GM12878 (cell line): ENCODE measurements around the gene PSMG3. TPM values are rescaled to one million over a fixed set of nuclear protein-coding genes. Genes with fewer than 3 reads are reported as not detected.
A peak's percentile ranks its signal among the peaks of the same experiment; 100 is the strongest.

Source experiments
- ATAC-seq: fragments of 200-7000 bp; cut with Tn5 transposase; 3 replicates; pipeline ENCODE4 v1.9.1; 2020; ENCODE audit warnings: mild to moderate bottlenecking, moderate library complexity
- BruUV-seq: library from RNA; stranded (reverse); fragments of 400-500 nt; replicated peaks from 2 replicates; lab custom pipeline; 2021; lab: Mats Ljungman, UMichigan
- CTCF ChIA-PET: fragments of 300-600 bp; sonication (Branson Sonifier 250); formaldehyde crosslinking; extraction: SDS; loops from one replicate; lab custom pipeline; 2021; ENCODE audit warnings: inconsistent platforms; lab: Yijun Ruan, JAX
- POLR2A ChIA-PET: fragments of 350-600 bp; formaldehyde crosslinking; extraction: SDS; loops from one replicate; lab custom pipeline; 2021; ENCODE audit warnings: inconsistent platforms; lab: Charles Lee
- RAD21 ChIA-PET: fragments of 300-600 bp; sonication (Branson Sonifier 250); formaldehyde crosslinking; loops from one replicate; lab custom pipeline; 2023; ENCODE audit warnings: antibody characterized with exemption; ENCODE audit not compliant: unreplicated experiment; lab: Charles Lee
- SMC1A ChIA-PET: fragments of 300-600 bp; sonication (Branson Sonifier 250); formaldehyde crosslinking; loops from one replicate; lab custom pipeline; 2023; ENCODE audit not compliant: unreplicated experiment, uncharacterized antibody; lab: Charles Lee
- DNase-seq: peaks from one replicate; pipeline ENCODE4 v3.0.0-alpha.2; 2011; ENCODE audit warnings: low read depth, low spot score
- FAIRE-seq: peaks from 3 replicates; lab custom pipeline; 2011; peaks lifted over from hg19 to GRCh38; lab: Jason Lieb, UNC
- H2AFZ ChIP-seq: 2 replicates; pipeline ENCODE4 v1.6.0; 2011; ENCODE audit warnings: low read depth, low read length, control low read depth; ENCODE audit not compliant: control insufficient read depth
- H3K27ac ChIP-seq: 2 replicates; pipeline ENCODE4 v1.5.1; 2011; ENCODE audit warnings: control low read depth; ENCODE audit not compliant: control insufficient read depth, insufficient read depth
- H3K27me3 ChIP-seq, 2 experiments: replicated peaks in 1 of 2; 2 replicates each; pipeline versions ENCODE4 v1.6.0 to v1.6.1; 2011; ENCODE audit warnings: low read length in 1 of 2; ENCODE audit not compliant: control insufficient read depth in 2 of 2, insufficient read depth in 2 of 2
- H3K36me3 ChIP-seq, 2 experiments: 2 replicates each; pipeline ENCODE4 v1.5.1; 2011; ENCODE audit warnings: low read length in 1 of 2; ENCODE audit not compliant: control insufficient read depth in 2 of 2, insufficient read depth in 2 of 2
- H3K4me1 ChIP-seq: 2 replicates; pipeline ENCODE4 v1.6.1; 2011; ENCODE audit warnings: mild to moderate bottlenecking, low read length, moderate library complexity, mixed read lengths; ENCODE audit not compliant: control insufficient read depth, insufficient read depth
- H3K4me2 ChIP-seq: 2 replicates; pipeline ENCODE4 v1.6.0; 2011; ENCODE audit warnings: control low read depth; ENCODE audit not compliant: control insufficient read depth, insufficient read depth
- H3K4me3 ChIP-seq: fragments of 200-600 bp; sonication (generic); 2 replicates; pipeline ENCODE4 v1.5.1; 2016
- H3K79me2 ChIP-seq: 2 replicates; pipeline ENCODE4 v1.6.0; 2011; ENCODE audit warnings: low read length; ENCODE audit not compliant: control insufficient read depth, insufficient read depth
- H3K9ac ChIP-seq: 2 replicates; pipeline ENCODE4 v1.8.0; 2011; ENCODE audit warnings: low read length, control low read depth, mixed read lengths; ENCODE audit not compliant: control insufficient read depth, insufficient read depth
- H3K9me3 ChIP-seq: replicated peaks from 3 replicates; pipeline ENCODE4 v1.5.1; 2011; ENCODE audit warnings: mild to moderate bottlenecking, low read length; ENCODE audit not compliant: control insufficient read depth, insufficient read depth
- H4K20me1 ChIP-seq: 2 replicates; pipeline ENCODE4 v1.6.0; 2011; ENCODE audit not compliant: control insufficient read depth, insufficient read depth
- CREB1 ChIP-seq: IDR thresholded peaks from 2 replicates; pipeline ENCODE4 v1.6.1; 2012; ENCODE audit warnings: low read depth, mild to moderate bottlenecking, inconsistent platforms
- EZH2 ChIP-seq: IDR thresholded peaks from 2 replicates; pipeline ENCODE4 v1.6.1; 2012; ENCODE audit warnings: low read depth, mild to moderate bottlenecking, control low read depth, inconsistent platforms, low read length, borderline replicate concordance; ENCODE audit not compliant: control insufficient read depth
- FOXK2 ChIP-seq: fragments of 450-650 bp; IDR thresholded peaks from 2 replicates; pipeline ENCODE4 v1.6.1; 2017; ENCODE audit warnings: mild to moderate bottlenecking, moderate library complexity
- GATAD2B ChIP-seq: fragments of 450-650 bp; conservative IDR thresholded peaks from 2 replicates; pipeline ENCODE4 v1.6.1; 2017; ENCODE audit warnings: low read depth, mild to moderate bottlenecking, moderate library complexity
- MXI1 ChIP-seq: fragments of 150-350 bp; IDR thresholded peaks from 2 replicates; pipeline ENCODE4 v1.6.1; 2011; ENCODE audit warnings: low read depth, mild to moderate bottlenecking, inconsistent platforms, low read length, improper control_type of control experiment
- POLR2A ChIP-seq: IDR thresholded peaks from 2 replicates; pipeline ENCODE4 v1.6.1; 2011; ENCODE audit warnings: low read depth, mild to moderate bottlenecking, low read length
- SPI1 ChIP-seq: IDR thresholded peaks from 2 replicates; pipeline ENCODE4 v1.6.1; 2011; ENCODE audit warnings: low read depth, mild to moderate bottlenecking, low read length, moderate library complexity, borderline replicate concordance; ENCODE audit not compliant: insufficient read depth
- TCF12 ChIP-seq: IDR thresholded peaks from 2 replicates; pipeline ENCODE4 v1.6.1; 2011; ENCODE audit warnings: low read depth, mild to moderate bottlenecking, low read length
- WRNIP1 ChIP-seq: IDR thresholded peaks from 2 replicates; pipeline ENCODE4 v1.6.1; 2011; ENCODE audit warnings: low read depth, low read length, improper control_type of control experiment, borderline replicate concordance
- YBX1 ChIP-seq: fragments of 450-650 bp; IDR thresholded peaks from 2 replicates; pipeline ENCODE4 v1.6.1; 2016; ENCODE audit warnings: antibody characterized with exemption
- WGBS: methylation state at CpG from one replicate; pipeline ENCODE4 v1.1.6; 2016; ENCODE audit warnings: low lambda C conversion rate; ENCODE audit not compliant: insufficient replicate concordance, insufficient coverage; ENCODE audit errors: missing lambda C conversion rate; 5-methylcytosine and 5-hydroxymethylcytosine counted together
- in situ Hi-C: fragments of 300-500 bp; cut with MboI; formaldehyde crosslinking; loops from 9 replicates; pipeline ENCODE4 v1.14.3; 2018; ENCODE audit warnings: mixed read lengths
- intact Hi-C: fragments of 100-400 bp; cut with micrococcal nuclease; formaldehyde crosslinking; loops from one replicate; pipeline ENCODE4 v1.14.2; 2022; ENCODE audit not compliant: unreplicated experiment
- polyA plus RNA-seq, 11 experiments: library from polyadenylated mRNA; depleted of rRNA in 4 of 11; unstranded in 6 of 11; stranded (reverse) in 5 of 11; fragments of >200 nt; fragmentation: Nextera tagmentation in 4 of 11; fragmentation: Illumina TruSeq in 1 of 11; extraction: Ambion mirVana in 4 of 11; extraction: Trizol in 1 of 11; gene quantifications; 1 replicate in 1 of 11; 2 replicates in 10 of 11; pipeline versions ENCODE4 v1.2.1 to v1.2.3, GENCODE V29; 2011 to 2016; ENCODE audit warnings: inconsistent platforms in 2 of 11, missing spikeins in 2 of 11, low read depth in 1 of 11
- total RNA-seq, 4 experiments: library from RNA; depleted of rRNA in 3 of 4; stranded (reverse); fragments of >200 nt in 3 of 4; fragmentation: Illumina TruSeq in 1 of 4; extraction: Trizol in 1 of 4; gene quantifications; 2 replicates each; pipeline versions ENCODE4 v1.2.1 to v1.2.3, GENCODE V29; 2013 to 2021
- TF ChIP-seq, protein P1 (sequence below): fragments of 450-650 bp; IDR thresholded peaks from 2 replicates; pipeline ENCODE4 v1.6.1; 2016; ENCODE audit warnings: mild to moderate bottlenecking

Gene PSMG3
- total and polyA plus RNA-seq, 10 of the 15 experiments (the other 5 are each of a cell fraction or from before 2014, with no cell fraction given), result 23.9 to 115 (median 60.6) TPM

DNA sequence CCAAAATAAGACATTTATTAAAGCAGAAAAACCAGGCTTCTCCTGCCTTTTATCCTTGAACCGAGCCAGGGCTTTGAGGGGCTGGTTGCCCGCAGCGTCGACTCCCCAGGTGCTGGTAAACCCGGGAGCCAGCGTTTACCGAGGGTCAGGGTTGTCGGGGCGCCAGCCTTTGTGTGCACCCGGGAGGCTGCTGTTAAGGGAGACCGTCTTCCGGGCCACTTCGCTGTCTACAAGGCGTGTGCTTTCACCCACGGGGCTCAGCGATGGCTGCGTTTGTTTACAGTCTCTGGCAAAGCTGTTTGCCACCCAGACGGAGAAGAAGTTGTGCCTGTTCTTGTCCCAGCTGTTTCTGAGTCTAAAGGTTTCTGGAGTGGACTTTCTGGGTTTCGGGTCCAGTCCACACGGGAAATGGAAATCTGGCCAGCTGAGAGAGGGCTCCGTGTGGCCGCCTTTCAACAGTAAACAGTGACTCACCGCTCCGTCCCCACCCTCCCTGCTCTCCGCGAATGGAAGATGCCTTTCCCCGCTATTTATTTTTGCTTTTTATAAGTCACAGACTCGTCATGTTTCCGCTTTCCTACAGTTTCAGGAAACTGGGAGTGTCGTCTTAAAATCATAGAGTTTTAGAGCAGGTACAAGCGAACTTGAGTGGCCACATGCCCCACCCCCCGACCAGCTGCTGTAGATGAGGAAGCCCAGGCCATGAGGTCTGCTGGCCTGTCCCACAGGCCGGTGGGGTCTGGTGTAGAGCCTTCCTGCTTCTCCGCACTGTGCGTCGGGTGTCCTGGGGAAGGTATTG is 37.2 kb downstream of the PSMG3 start:
- Histone ChIP-seq H2AFZ (no peak overlapping the region; the same call in 1 of the 2 replicates), H3K4me1 (peaks cover 13% of the 10 kb centered on the region), H3K27ac (peak overlapping the region; percentile 33), H3K4me3 (peak overlapping the region; percentile 63), H3K9ac (peak overlapping the region; percentile 55), H3K27me3 (no peaks in the 10 kb centered on the region), H4K20me1 (peaks cover 7% of the 10 kb centered on the region; the same call in 1 of the 2 replicates), H3K79me2 (peaks cover 40% of the 10 kb centered on the region), H3K36me3 (peaks cover 0 to 2% of the 10 kb centered on the region in 2 experiments; a peak in 2 of 4 replicates), H3K4me2 (peak overlapping the region; percentile 96), H3K9me3 (no peaks in the 10 kb centered on the region)
- FAIRE-seq (peak; percentile 56), DNase-seq (no peak), ATAC-seq (peak; percentile 62)
- intact Hi-C loops (loop anchor here (2.0 kb wide), 1 partner anchor 28 kb away; the partner anchor contains the start of gene INTS1), in situ Hi-C loops (no loop called here)
- ChIA-PET CTCF (interaction anchor here (3.0 kb wide), 1 partner anchor 27 kb away, joined by 9 read pairs; no protein-coding TSS in a partner anchor), POLR2A (interaction anchor here (1.4 kb wide), 1 partner anchor 27 kb away, joined by 5 read pairs; no protein-coding TSS in a partner anchor), SMC1A (no interaction called here), RAD21 (no interaction called here)
- WGBS, result 5% methylated on average over 32 of the region's 36 CpGs
- TF ChIP-seq FOXK2, result peak; percentile 32; the same call in 1 of the 2 replicates
- TF ChIP-seq EZH2, result no peak
- peak; percentile 29; the same call in 1 of the 2 replicates for TF ChIP-seq MXI1
- TF ChIP-seq TCF12, result 0 out of 2 replicates have a peak, but pooled peaks have one; percentile 32
- TF ChIP-seq, protein P1, sequence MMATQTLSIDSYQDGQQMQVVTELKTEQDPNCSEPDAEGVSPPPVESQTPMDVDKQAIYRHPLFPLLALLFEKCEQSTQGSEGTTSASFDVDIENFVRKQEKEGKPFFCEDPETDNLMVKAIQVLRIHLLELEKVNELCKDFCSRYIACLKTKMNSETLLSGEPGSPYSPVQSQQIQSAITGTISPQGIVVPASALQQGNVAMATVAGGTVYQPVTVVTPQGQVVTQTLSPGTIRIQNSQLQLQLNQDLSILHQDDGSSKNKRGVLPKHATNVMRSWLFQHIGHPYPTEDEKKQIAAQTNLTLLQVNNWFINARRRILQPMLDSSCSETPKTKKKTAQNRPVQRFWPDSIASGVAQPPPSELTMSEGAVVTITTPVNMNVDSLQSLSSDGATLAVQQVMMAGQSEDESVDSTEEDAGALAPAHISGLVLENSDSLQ, result no peak
- TF ChIP-seq YBX1, result no peak
- TF ChIP-seq POLR2A, result peak; percentile 47
- TF ChIP-seq CREB1, result 0 out of 2 replicates have a peak, but pooled peaks have one; percentile 16
- no peak for TF ChIP-seq WRNIP1
- 0 out of 2 replicates have a peak, but pooled peaks have one; percentile 7 for TF ChIP-seq GATAD2B
- 0 out of 2 replicates have a peak, but pooled peaks have one; percentile 6 for TF ChIP-seq SPI1
- BruUV-seq, result TSS peak; percentile 53
